ENCODE data around the gene SMIM26.
A peak's percentile ranks its signal among the peaks of the same experiment; 100 is the strongest.

The SMIM26 gene

GRCh38 chr20:18580012-18580411, 12.8 kb downstream of the SMIM26 start:
- no peak for DNase-seq (ENCODE audit: low read depth in 2 of 2)

GRCh38 chr20:18585134-18585533, 17.9 kb downstream of the SMIM26 start:
- DNase-seq (ENCODE audit: low read depth in 2 of 2), result no peak

GRCh38 chr20:18587665-18588573, 20.7 kb downstream of the SMIM26 start, which contains the start of gene DTD1:
DTD1 (plus strand) TSS chr20:18588054; CDS start chr20:18588073, 19 bp downstream.
- DNase-seq (ENCODE audit: low read depth in 2 of 2), result peak; percentile 65 to 85

GRCh38 chr20:18588574-18588933, 21.3 kb downstream of the SMIM26 start:
- no peak for DNase-seq (ENCODE audit: low read depth in 2 of 2)

GRCh38 chr20:18589941-18590674, 22.9 kb downstream of the SMIM26 start:
- DNase-seq (ENCODE audit: low read depth in 2 of 2), result no peak

- DNase-seq (ENCODE audit: low read depth in 2 of 2), result no peak
Observed at GRCh38 chr20:18596270-18596669, 29.0 kb downstream of the SMIM26 start.

- no peak for DNase-seq (ENCODE audit: low read depth in 2 of 2)
Observed at GRCh38 chr20:18609741-18610140, 42.5 kb downstream of the SMIM26 start.

- DNase-seq (ENCODE audit: low read depth in 2 of 2), result no peak
Observed at GRCh38 chr20:18611492-18611891, 44.3 kb downstream of the SMIM26 start.

GRCh38 chr20:18613553-18613952, 46.3 kb downstream of the SMIM26 start:
- DNase-seq (ENCODE audit: low read depth in 2 of 2), result no peak

- DNase-seq (ENCODE audit: low read depth in 2 of 2), result no peak
Observed at GRCh38 chr20:18614244-18614643, 47.0 kb downstream of the SMIM26 start.

GRCh38 chr20:18615020-18615650, 47.9 kb downstream of the SMIM26 start:
- no peak for DNase-seq (ENCODE audit: low read depth in 2 of 2)
